ENCODE results near the gene RND2.

DNA sequence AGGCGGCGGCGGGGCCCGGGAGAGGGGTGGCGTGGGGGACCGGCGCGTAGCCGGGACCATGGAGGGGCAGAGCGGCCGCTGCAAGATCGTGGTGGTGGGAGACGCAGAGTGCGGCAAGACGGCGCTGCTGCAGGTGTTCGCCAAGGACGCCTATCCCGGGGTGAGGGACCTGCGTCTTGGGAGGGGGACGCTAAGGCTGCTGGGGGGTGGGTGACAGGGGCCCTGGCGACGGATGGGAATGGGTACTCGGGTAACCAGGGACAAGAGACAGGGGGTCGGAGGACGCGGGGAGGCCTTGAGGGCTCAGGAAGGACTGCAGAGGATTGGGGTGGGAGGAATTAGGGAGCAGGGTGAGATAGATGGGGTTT is 243 bp downstream of the RND2 start:
- TF ChIP-seq, protein P1, sequence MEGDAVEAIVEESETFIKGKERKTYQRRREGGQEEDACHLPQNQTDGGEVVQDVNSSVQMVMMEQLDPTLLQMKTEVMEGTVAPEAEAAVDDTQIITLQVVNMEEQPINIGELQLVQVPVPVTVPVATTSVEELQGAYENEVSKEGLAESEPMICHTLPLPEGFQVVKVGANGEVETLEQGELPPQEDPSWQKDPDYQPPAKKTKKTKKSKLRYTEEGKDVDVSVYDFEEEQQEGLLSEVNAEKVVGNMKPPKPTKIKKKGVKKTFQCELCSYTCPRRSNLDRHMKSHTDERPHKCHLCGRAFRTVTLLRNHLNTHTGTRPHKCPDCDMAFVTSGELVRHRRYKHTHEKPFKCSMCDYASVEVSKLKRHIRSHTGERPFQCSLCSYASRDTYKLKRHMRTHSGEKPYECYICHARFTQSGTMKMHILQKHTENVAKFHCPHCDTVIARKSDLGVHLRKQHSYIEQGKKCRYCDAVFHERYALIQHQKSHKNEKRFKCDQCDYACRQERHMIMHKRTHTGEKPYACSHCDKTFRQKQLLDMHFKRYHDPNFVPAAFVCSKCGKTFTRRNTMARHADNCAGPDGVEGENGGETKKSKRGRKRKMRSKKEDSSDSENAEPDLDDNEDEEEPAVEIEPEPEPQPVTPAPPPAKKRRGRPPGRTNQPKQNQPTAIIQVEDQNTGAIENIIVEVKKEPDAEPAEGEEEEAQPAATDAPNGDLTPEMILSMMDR (conservative IDR thresholded peaks at IDR 0.05): no peak
- no peak for TF ChIP-seq ZFX (IDR thresholded peaks at IDR 0.05)
